Mesenchymal stem cell (in vitro differentiated cells and primary cell): ENCODE results near the gene GPSM1.
A peak's percentile ranks its signal among the peaks of the same experiment; 100 is the strongest.
"Not testable (repeated sequence)": the region's sequence is repeated elsewhere in the genome, so short reads cannot be mapped to it uniquely, and the experiment has no call there.

Experiments
- DNase-seq: peaks from one replicate; pipeline ENCODE4 v3.0.0-alpha.2; 2013
- H2AFZ ChIP-seq: one replicate; pipeline ENCODE4 v1.6.1; 2013; ENCODE audit warnings: low read depth, mild to moderate bottlenecking, control low read depth, inconsistent platforms, low read length, moderate library complexity
- H2AK5ac ChIP-seq: 2 replicates; pipeline ENCODE4 v1.6.1; 2013; ENCODE audit warnings: low read length, moderate library complexity, mild to moderate bottlenecking, inconsistent platforms; ENCODE audit not compliant: severe bottlenecking
- H2BK120ac ChIP-seq: one replicate; pipeline ENCODE4 v1.6.1; 2013; ENCODE audit warnings: low read depth, mild to moderate bottlenecking, inconsistent platforms, low read length, moderate library complexity
- H2BK12ac ChIP-seq, 2 experiments: one replicate each; pipeline ENCODE4 v1.6.1; 2013; ENCODE audit warnings: inconsistent platforms in 2 of 2, low read length in 2 of 2, mild to moderate bottlenecking in 2 of 2, moderate library complexity in 2 of 2, control low read depth in 1 of 2
- H2BK15ac ChIP-seq: one replicate; pipeline ENCODE4 v1.6.1; 2013; ENCODE audit warnings: mild to moderate bottlenecking, low read depth, inconsistent platforms; ENCODE audit not compliant: poor library complexity, severe bottlenecking
- H2BK5ac ChIP-seq: 2 replicates; pipeline ENCODE4 v1.6.1; 2013; ENCODE audit warnings: low read depth, mild to moderate bottlenecking, low read length, control low read depth, inconsistent platforms; ENCODE audit not compliant: poor library complexity, severe bottlenecking
- H3K14ac ChIP-seq, 2 experiments: one replicate each; pipeline ENCODE4 v1.6.1; 2013; ENCODE audit warnings: inconsistent platforms in 2 of 2, low read length in 2 of 2, control low read depth in 1 of 2, mild to moderate bottlenecking in 1 of 2, moderate library complexity in 1 of 2
- H3K18ac ChIP-seq, 2 experiments: one replicate each; pipeline ENCODE4 v1.6.1; 2013; ENCODE audit warnings: inconsistent platforms in 2 of 2, low read length in 2 of 2, control low read depth in 1 of 2, low read depth in 1 of 2, mild to moderate bottlenecking in 1 of 2
- H3K23ac ChIP-seq, 2 experiments: one replicate each; pipeline ENCODE4 v1.6.1; 2013; ENCODE audit warnings: inconsistent platforms in 2 of 2, low read length in 2 of 2, mild to moderate bottlenecking in 2 of 2, moderate library complexity in 2 of 2, control low read depth in 1 of 2
- H3K27ac ChIP-seq: 2 replicates; pipeline ENCODE4 v1.5.1; 2013; ENCODE audit warnings: mild to moderate bottlenecking, moderate library complexity, low read length, control low read depth, inconsistent platforms; ENCODE audit not compliant: poor library complexity, severe bottlenecking
- H3K27me3 ChIP-seq, 2 experiments: 2 replicates each; pipeline versions ENCODE4 v1.6.1 to v1.7.0; 2013; ENCODE audit warnings: low read length in 2 of 2, mild to moderate bottlenecking in 2 of 2, moderate library complexity in 2 of 2, control low read depth in 1 of 2, inconsistent platforms in 1 of 2; ENCODE audit not compliant: control insufficient read depth in 1 of 2, insufficient read depth in 1 of 2
- H3K36me3 ChIP-seq, 2 experiments: 2 replicates each; pipeline versions ENCODE4 v1.6.1 to v1.7.0; 2013; ENCODE audit warnings: low read length in 2 of 2, control low read depth in 1 of 2, inconsistent platforms in 1 of 2, low read depth in 1 of 2, mild to moderate bottlenecking in 1 of 2; ENCODE audit not compliant: insufficient read depth in 2 of 2, control insufficient read depth in 1 of 2
- H3K4ac ChIP-seq, 2 experiments: one replicate each; pipeline ENCODE4 v1.6.1; 2013; ENCODE audit warnings: inconsistent platforms in 2 of 2, low read length in 2 of 2, mild to moderate bottlenecking in 2 of 2, moderate library complexity in 2 of 2, control low read depth in 1 of 2, low read depth in 1 of 2
- H3K4me1 ChIP-seq: 2 replicates; pipeline ENCODE4 v1.6.1; 2013; ENCODE audit warnings: low read depth, low read length, control low read depth; ENCODE audit not compliant: control insufficient read depth, insufficient read depth
- H3K4me2 ChIP-seq: 2 replicates; pipeline ENCODE4 v1.6.1; 2013; ENCODE audit warnings: low read length, mild to moderate bottlenecking, inconsistent platforms; ENCODE audit not compliant: poor library complexity, severe bottlenecking
- H3K4me3 ChIP-seq, 2 experiments: 2 replicates each; pipeline versions ENCODE4 v1.5.1 to v1.7.0; 2013; ENCODE audit warnings: low read length in 2 of 2, mild to moderate bottlenecking in 2 of 2, control low read depth in 1 of 2, low read depth in 1 of 2; ENCODE audit not compliant: insufficient read depth in 1 of 2
- H3K79me1 ChIP-seq: replicated peaks from 2 replicates; pipeline ENCODE4 v1.6.1; 2013; ENCODE audit warnings: mild to moderate bottlenecking, control low read depth, low read length, inconsistent platforms; ENCODE audit not compliant: poor library complexity, severe bottlenecking
- H3K9ac ChIP-seq: 2 replicates; pipeline ENCODE4 v1.7.0; 2013; ENCODE audit warnings: mild to moderate bottlenecking, low read length, moderate library complexity
- H3K9me3 ChIP-seq: 2 replicates; pipeline ENCODE4 v1.7.0; 2013; ENCODE audit warnings: mild to moderate bottlenecking, low read length; ENCODE audit not compliant: control insufficient read depth
- H4K8ac ChIP-seq: one replicate; pipeline ENCODE4 v1.6.1; 2013; ENCODE audit warnings: inconsistent platforms, mild to moderate bottlenecking, low read length, moderate library complexity
- H4K91ac ChIP-seq: one replicate; pipeline ENCODE4 v1.6.1; 2013; ENCODE audit warnings: mild to moderate bottlenecking, low read length, inconsistent platforms
- WGBS: methylation state at CpG from one replicate; pipeline ENCODE4 v1.1.7; 2013; ENCODE audit warnings: mixed read lengths; 5-methylcytosine and 5-hydroxymethylcytosine counted together

The GPSM1 gene

DNA sequence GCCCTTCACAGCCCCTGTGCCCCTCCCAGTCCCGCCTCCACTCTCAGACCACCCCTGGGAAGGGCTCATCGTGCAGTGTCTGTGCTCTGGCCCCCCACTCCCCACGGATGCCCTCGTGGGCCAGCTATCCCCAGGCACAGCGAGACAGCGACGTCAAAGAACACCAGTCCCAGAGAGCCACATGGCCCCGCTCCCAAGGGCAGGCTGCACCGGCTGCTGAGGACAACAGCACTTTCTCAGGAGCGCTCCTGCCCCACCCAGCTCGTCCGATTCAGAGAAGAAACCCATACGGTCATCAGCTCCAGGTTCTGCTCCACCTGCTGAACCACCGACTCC is 77.4 kb downstream of the GPSM1 start:
- no peak overlapping the region for H2BK5ac ChIP-seq
- no peak overlapping the region for H3K18ac ChIP-seq
- no peak overlapping the region for H3K4me2 ChIP-seq
- no peak for DNase-seq
- H2BK15ac ChIP-seq, result no peak overlapping the region
- H2AK5ac ChIP-seq, result no peak overlapping the region
- H3K4me3 ChIP-seq, result no peak overlapping the region
- H3K9me3 ChIP-seq, result no peaks in the 10 kb centered on the region
- 93% methylated on average over 14 of the region's 14 CpGs for WGBS
- no peak overlapping the region for H2BK12ac ChIP-seq
- H3K27ac ChIP-seq, result no peak overlapping the region
- H3K4ac ChIP-seq, result no peak overlapping the region
- H3K27me3 ChIP-seq, result no peaks in the 10 kb centered on the region
- no peak overlapping the region for H4K8ac ChIP-seq
- H3K14ac ChIP-seq, result no peak overlapping the region
- peak overlapping the region; percentile 34 for H4K91ac ChIP-seq
- no peak overlapping the region for H3K9ac ChIP-seq
- peaks cover 29% of the 10 kb centered on the region for H3K79me1 ChIP-seq
- H2AFZ ChIP-seq, result no peak overlapping the region
- H3K23ac ChIP-seq, result no peak overlapping the region
- H3K36me3 ChIP-seq, result peaks cover 50 to 54% of the 10 kb centered on the region in 2 experiments
- peaks cover 14% of the 10 kb centered on the region for H3K4me1 ChIP-seq
- no peak overlapping the region for H2BK120ac ChIP-seq

- Histone ChIP-seq H2BK5ac (no peak overlapping the region), H3K27me3 (no peaks in the 10 kb centered on the region), H3K4ac (no peak overlapping the region), H4K8ac (no peak overlapping the region), H3K4me1 (peaks cover 14% of the 10 kb centered on the region), H3K9me3 (no peaks in the 10 kb centered on the region), H3K4me2 (no peak overlapping the region), H3K36me3 (peaks cover 50 to 54% of the 10 kb centered on the region in 2 experiments), H3K23ac (no peak overlapping the region), H3K9ac (no peak overlapping the region), H2BK15ac (no peak overlapping the region), H3K4me3 (no peak overlapping the region), H2BK120ac (no peak overlapping the region), H3K79me1 (peaks cover 33% of the 10 kb centered on the region), H3K18ac (no peak overlapping the region), H2AFZ (no peak overlapping the region), H3K14ac (no peak overlapping the region), H2AK5ac (no peak overlapping the region), H3K27ac (no peak overlapping the region), H2BK12ac (no peak overlapping the region), H4K91ac (no peak overlapping the region)
- DNase-seq, result no peak
- 95% methylated on average over 4 of the region's 7 CpGs for WGBS
Observed at GRCh38 chr9:136405481-136405880, 78.1 kb downstream of the GPSM1 start.

- peaks cover 12% of the 10 kb centered on the region for H3K4me1 ChIP-seq
- H2AK5ac ChIP-seq, result not testable (repeated sequence)
Observed at GRCh38 chr9:136405904-136406303, 78.6 kb downstream of the GPSM1 start.

DNA sequence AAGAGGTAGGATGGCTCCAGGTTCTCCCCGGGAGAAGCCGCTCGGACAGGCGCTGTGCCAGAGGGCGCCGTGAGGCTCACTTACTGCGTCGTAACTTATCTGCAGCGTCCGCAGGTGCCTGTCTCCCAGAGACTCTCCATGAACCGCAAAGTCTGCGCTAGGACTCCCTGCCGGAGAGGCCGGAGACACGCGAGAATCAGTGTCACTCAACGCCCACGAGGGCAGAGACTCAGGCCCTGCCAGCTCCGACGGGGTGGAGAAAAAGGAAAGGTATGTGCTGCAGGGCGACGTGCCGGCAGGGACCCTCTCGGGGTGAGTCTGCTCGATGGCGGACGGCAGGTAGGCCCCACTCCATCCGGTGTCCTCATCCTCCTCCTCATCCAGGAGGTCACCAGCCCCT is 79.7 kb downstream of the GPSM1 start:
- WGBS, result 96% methylated on average over 22 of the region's 28 CpGs
- H3K23ac ChIP-seq, H3K18ac ChIP-seq, H3K4me2 ChIP-seq, H3K27me3 ChIP-seq, H2BK15ac ChIP-seq, H2AK5ac ChIP-seq, H3K4ac ChIP-seq, H3K4me3 ChIP-seq, H2AFZ ChIP-seq, H3K9ac ChIP-seq, H2BK5ac ChIP-seq, H2BK120ac ChIP-seq, H2BK12ac ChIP-seq, H3K9me3 ChIP-seq, H4K91ac ChIP-seq, H3K27ac ChIP-seq, H3K14ac ChIP-seq, DNase-seq, H4K8ac ChIP-seq: not testable (repeated sequence)
- Histone ChIP-seq H3K79me1 (peaks cover 33% of the 10 kb centered on the region), H3K4me1 (peaks cover 19% of the 10 kb centered on the region), H3K36me3 (peaks cover 44 to 52% of the 10 kb centered on the region in 2 experiments)

More at GRCh38 chr9:136405904-136406303, 78.6 kb downstream of the GPSM1 start:
- not testable (repeated sequence) for H3K4me3 ChIP-seq, H2BK120ac ChIP-seq, H4K8ac ChIP-seq, H3K23ac ChIP-seq, H2BK15ac ChIP-seq, H3K4ac ChIP-seq, H3K18ac ChIP-seq, H4K91ac ChIP-seq, DNase-seq, H3K14ac ChIP-seq, H3K9me3 ChIP-seq, H3K9ac ChIP-seq, H2AFZ ChIP-seq, H3K4me2 ChIP-seq, H2BK5ac ChIP-seq, H3K27ac ChIP-seq, H3K27me3 ChIP-seq, H2BK12ac ChIP-seq
- 96% methylated on average over 10 of the region's 10 CpGs for WGBS
- Histone ChIP-seq H3K36me3 (peaks cover 50 to 54% of the 10 kb centered on the region in 2 experiments), H3K79me1 (peaks cover 33% of the 10 kb centered on the region)
